ENCODE data around the gene ROBO2. TPM values are rescaled to one million over a fixed set of nuclear protein-coding genes. Genes with fewer than 3 reads are reported as not detected.

Gene ROBO2
- total RNA-seq, 6 donors from 2014 or later, result 12.0 to 29.1 (median 14.0) TPM

GRCh38 chr3:77084511-77084910 lies 44.6 kb downstream of the ROBO2 start:
- Histone ChIP-seq H3K27me3 (no peaks in the 10 kb centered on the region), H3K27ac (no peak overlapping the region), H3K36me3 (no peaks in the 10 kb centered on the region), H3K9me3 (no peaks in the 10 kb centered on the region), H3K4me3 (no peak overlapping the region), H3K4me1 (no peaks in the 10 kb centered on the region)
- TF ChIP-seq EP300 (IDR thresholded peaks at IDR 0.05), result no peak
- no peak for TF ChIP-seq POLR2AphosphoS5 (IDR thresholded peaks at IDR 0.05)
- TF ChIP-seq, protein P1, sequence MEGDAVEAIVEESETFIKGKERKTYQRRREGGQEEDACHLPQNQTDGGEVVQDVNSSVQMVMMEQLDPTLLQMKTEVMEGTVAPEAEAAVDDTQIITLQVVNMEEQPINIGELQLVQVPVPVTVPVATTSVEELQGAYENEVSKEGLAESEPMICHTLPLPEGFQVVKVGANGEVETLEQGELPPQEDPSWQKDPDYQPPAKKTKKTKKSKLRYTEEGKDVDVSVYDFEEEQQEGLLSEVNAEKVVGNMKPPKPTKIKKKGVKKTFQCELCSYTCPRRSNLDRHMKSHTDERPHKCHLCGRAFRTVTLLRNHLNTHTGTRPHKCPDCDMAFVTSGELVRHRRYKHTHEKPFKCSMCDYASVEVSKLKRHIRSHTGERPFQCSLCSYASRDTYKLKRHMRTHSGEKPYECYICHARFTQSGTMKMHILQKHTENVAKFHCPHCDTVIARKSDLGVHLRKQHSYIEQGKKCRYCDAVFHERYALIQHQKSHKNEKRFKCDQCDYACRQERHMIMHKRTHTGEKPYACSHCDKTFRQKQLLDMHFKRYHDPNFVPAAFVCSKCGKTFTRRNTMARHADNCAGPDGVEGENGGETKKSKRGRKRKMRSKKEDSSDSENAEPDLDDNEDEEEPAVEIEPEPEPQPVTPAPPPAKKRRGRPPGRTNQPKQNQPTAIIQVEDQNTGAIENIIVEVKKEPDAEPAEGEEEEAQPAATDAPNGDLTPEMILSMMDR (IDR thresholded peaks at IDR 0.05), result no peak
- TF ChIP-seq POLR2A (IDR thresholded peaks at IDR 0.05), result no peak
- ATAC-seq (ENCODE audit: low FRiP score in 2 of 2), result no peak
- 52 to 60% methylated on average over 2 of the region's 2 CpGs for WGBS, 2 donors
- DNase-seq, result no peak

- Histone ChIP-seq H3K27ac (no peak overlapping the region), H3K36me3 (no peaks in the 10 kb centered on the region), H3K4me3 (no peak overlapping the region), H3K4me1 (no peaks in the 10 kb centered on the region), H3K27me3 (no peaks in the 10 kb centered on the region), H3K9me3 (no peaks in the 10 kb centered on the region)
- no peak for DNase-seq
- ATAC-seq (ENCODE audit: low FRiP score in 2 of 2), result no peak
- WGBS, 2 donors, result 87 to 90% methylated on average over 6 of the region's 6 CpGs
- TF ChIP-seq EP300 (IDR thresholded peaks at IDR 0.05), result no peak
- TF ChIP-seq, protein P1 (IDR thresholded peaks at IDR 0.05), result no peak
- no peak for TF ChIP-seq POLR2AphosphoS5 (IDR thresholded peaks at IDR 0.05)
- no peak for TF ChIP-seq POLR2A (IDR thresholded peaks at IDR 0.05)
These were observed 46.5 kb downstream of the ROBO2 start for GRCh38 chr3:77086408-77086807.

- no peak for DNase-seq
- no peak for TF ChIP-seq EP300 (IDR thresholded peaks at IDR 0.05)
- TF ChIP-seq POLR2A (IDR thresholded peaks at IDR 0.05), result no peak
- TF ChIP-seq, protein P1 (IDR thresholded peaks at IDR 0.05), result no peak
- no peak for TF ChIP-seq POLR2AphosphoS5 (IDR thresholded peaks at IDR 0.05)
- Histone ChIP-seq H3K9me3 (no peaks in the 10 kb centered on the region), H3K4me1 (no peaks in the 10 kb centered on the region), H3K27ac (no peak overlapping the region), H3K4me3 (no peak overlapping the region), H3K36me3 (no peaks in the 10 kb centered on the region), H3K27me3 (no peaks in the 10 kb centered on the region)
- ATAC-seq (ENCODE audit: low FRiP score in 2 of 2), result no peak
- WGBS, 2 donors, result 92 to 93% methylated on average over 5 of the region's 5 CpGs
These were observed 51.9 kb downstream of the ROBO2 start for GRCh38 chr3:77091809-77092208.

DNA sequence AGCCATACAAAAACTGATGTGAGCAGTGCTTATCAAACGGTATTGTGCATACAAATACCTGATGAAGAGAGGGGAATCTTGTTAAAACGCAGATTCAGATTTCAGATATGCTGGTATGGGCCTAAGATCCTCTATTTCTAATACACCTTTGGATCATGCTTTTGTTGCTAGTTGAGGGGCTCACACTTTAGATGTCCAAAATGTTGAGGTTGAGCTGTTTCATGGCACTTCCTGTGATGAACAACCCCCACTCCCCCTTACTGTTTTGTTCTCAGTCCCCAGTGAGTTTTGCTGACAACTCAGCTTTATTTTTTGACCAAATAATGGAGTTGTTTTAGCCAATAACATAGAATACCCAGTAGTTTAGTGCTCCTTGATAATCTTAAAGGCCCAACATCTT lies 53.2 kb downstream of the ROBO2 start:
- H3K27me3 ChIP-seq, result no peaks in the 10 kb centered on the region
- no peak for DNase-seq
- TF ChIP-seq EP300 (IDR thresholded peaks at IDR 0.05) (no peak), POLR2AphosphoS5 (IDR thresholded peaks at IDR 0.05) (no peak), POLR2A (IDR thresholded peaks at IDR 0.05) (no peak)
- TF ChIP-seq, protein P1 (IDR thresholded peaks at IDR 0.05), result no peak

GRCh38 chr3:77096145-77096544 lies 56.2 kb downstream of the ROBO2 start:
- Histone ChIP-seq H3K4me3 (no peak overlapping the region), H3K36me3 (no peaks in the 10 kb centered on the region), H3K4me1 (no peaks in the 10 kb centered on the region), H3K27me3 (no peaks in the 10 kb centered on the region), H3K27ac (no peak overlapping the region), H3K9me3 (no peaks in the 10 kb centered on the region)
- WGBS, 2 donors, result 68 to 70% methylated on average over 1 of the region's 1 CpG
- no peak for TF ChIP-seq POLR2AphosphoS5 (IDR thresholded peaks at IDR 0.05)
- no peak for TF ChIP-seq EP300 (IDR thresholded peaks at IDR 0.05)
- TF ChIP-seq POLR2A (IDR thresholded peaks at IDR 0.05), result no peak
- TF ChIP-seq, protein P1 (IDR thresholded peaks at IDR 0.05), result no peak
- ATAC-seq (ENCODE audit: low FRiP score in 2 of 2), result no peak
- no peak for DNase-seq

More for the DNA sequence above, 53.2 kb downstream of the ROBO2 start:
- Histone ChIP-seq H3K4me1 (no peaks in the 10 kb centered on the region), H3K4me3 (no peak overlapping the region), H3K27ac (no peak overlapping the region), H3K9me3 (no peaks in the 10 kb centered on the region), H3K36me3 (no peaks in the 10 kb centered on the region)
- ATAC-seq (ENCODE audit: low FRiP score in 2 of 2), result no peak
- WGBS, 2 donors, result 47% methylated on average over 2 of the region's 2 CpGs
